ENCODE measurements around the gene IRS2.
"Not testable (repeated sequence)": the region's sequence is repeated elsewhere in the genome, so short reads cannot be mapped to it uniquely, and the experiment has no call there.

The IRS2 gene

DNA sequence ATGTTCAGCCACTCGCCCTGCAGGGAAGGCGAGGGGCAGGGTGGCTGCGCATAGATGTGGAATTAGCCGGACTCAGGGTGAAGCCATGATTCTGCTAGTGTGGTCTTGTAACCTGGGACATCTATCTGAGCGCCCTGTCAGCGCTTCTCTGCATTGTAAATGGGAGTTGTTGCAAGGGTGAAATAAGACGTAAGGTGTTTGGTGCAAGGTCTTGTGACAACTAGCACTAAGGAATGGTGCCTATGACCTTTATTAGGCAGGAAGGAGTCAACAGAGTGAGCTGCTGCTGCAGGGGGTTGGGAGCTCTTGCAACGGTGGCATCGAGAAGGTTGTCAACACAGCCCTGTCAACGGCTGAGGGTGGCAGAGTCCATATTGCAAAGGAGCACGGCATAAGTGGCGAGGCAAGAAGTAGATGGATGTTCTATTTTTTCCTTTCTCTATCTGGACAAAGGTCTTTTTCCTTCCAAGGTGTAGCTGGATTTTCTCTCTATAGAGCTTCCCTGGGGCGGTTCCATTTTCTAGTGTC is 49.3 kb downstream of the IRS2 start:
- H3K27me3 ChIP-seq (replicated peaks) = no peaks in the 10 kb centered on the region
- TF ChIP-seq, protein P1, sequence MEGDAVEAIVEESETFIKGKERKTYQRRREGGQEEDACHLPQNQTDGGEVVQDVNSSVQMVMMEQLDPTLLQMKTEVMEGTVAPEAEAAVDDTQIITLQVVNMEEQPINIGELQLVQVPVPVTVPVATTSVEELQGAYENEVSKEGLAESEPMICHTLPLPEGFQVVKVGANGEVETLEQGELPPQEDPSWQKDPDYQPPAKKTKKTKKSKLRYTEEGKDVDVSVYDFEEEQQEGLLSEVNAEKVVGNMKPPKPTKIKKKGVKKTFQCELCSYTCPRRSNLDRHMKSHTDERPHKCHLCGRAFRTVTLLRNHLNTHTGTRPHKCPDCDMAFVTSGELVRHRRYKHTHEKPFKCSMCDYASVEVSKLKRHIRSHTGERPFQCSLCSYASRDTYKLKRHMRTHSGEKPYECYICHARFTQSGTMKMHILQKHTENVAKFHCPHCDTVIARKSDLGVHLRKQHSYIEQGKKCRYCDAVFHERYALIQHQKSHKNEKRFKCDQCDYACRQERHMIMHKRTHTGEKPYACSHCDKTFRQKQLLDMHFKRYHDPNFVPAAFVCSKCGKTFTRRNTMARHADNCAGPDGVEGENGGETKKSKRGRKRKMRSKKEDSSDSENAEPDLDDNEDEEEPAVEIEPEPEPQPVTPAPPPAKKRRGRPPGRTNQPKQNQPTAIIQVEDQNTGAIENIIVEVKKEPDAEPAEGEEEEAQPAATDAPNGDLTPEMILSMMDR (IDR thresholded peaks at IDR 0.05; ENCODE audit: low read depth, low read length, missing control alignments) = no peak
- no peak for DNase-seq
- in situ Hi-C loops (cut with HindIII; ENCODE audit: low pct_ligation_motif_present, low sequenced_read_pairs) = no loop called here
- no peak overlapping the region for H3K27ac ChIP-seq
- H3K4me3 ChIP-seq (ENCODE audit: low read depth, low read length) = no peak overlapping the region
- H3K36me3 ChIP-seq (replicated peaks) = no peaks in the 10 kb centered on the region

DNA sequence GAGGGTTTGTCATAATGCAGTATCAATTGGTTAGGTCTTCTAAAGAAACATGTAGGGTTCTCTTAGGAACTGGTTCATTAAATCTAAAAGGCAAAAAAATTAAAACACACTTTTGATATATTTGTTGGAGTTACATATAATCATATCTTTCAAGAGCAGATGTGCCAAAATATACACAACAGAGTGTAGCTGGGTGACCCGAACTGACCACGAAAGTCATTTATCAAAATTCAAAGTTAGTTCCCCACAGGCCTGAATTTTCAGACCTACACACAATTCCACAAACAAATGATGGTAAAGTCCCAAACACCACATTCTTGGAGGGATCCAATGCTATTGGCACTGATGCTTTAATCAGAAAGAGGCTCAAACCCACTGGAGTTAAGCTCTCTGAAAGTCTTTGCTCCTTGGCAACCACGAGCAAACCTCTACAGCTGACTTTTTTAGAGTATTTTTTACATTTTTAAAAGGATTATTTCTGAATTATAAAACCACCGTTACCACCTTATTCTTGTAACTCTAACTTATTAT is 50.9 kb downstream of the IRS2 start:
- in situ Hi-C loops (cut with HindIII; ENCODE audit: low pct_ligation_motif_present, low sequenced_read_pairs) = no loop called here
- TF ChIP-seq, protein P1 (IDR thresholded peaks at IDR 0.05; ENCODE audit: low read depth, low read length, missing control alignments) = no peak
- H3K27me3 ChIP-seq (replicated peaks) = no peaks in the 10 kb centered on the region
- DNase-seq = no peak
- H3K36me3 ChIP-seq (replicated peaks) = no peaks in the 10 kb centered on the region
- H3K4me3 ChIP-seq (ENCODE audit: low read depth, low read length) = no peak overlapping the region
- H3K27ac ChIP-seq = no peak overlapping the region

DNA sequence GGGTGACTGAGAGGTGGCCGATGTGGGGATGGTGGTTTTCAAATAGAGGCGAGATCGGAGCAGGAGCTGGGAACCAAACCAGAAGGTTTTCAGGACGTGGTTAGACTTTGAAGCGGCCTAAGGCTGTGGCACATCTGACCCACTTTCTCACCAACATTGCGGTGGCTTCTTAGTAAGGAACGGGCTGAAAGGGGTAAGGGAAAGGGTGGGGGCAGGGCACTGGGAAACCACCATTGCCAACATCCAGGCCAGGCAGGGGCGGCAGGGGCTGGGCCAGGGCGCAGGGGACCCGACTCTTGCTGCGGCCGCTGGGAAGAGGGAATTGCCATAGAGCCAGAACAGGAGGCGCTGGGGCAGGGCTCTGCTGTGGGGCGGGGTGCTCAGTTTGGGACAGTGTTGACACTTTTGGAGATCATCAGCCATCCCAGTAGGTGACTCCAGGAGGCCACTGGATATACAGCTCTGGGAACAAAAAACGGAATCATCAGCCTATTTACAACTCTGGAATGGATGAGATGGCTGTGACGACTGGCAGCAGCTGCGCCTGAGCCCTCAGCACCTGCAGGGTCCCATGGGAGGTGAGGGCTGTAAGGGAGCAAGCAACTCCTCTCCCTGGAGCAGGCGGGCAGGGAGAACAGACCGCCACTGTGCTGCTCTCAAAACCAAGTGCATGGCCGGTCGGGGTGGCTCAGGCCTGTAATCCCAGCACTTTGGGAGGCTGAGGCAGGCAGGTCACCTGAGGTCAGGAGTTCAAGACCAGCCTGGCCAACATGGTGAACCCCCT is 52.2 kb downstream of the IRS2 start:
- Histone ChIP-seq H3K27ac (no peak overlapping the region), H3K36me3 (replicated peaks) (no peaks in the 10 kb centered on the region), H3K4me3 (ENCODE audit: low read depth, low read length) (no peak overlapping the region), H3K27me3 (replicated peaks) (no peaks in the 10 kb centered on the region)
- DNase-seq = no peak
- in situ Hi-C loops (cut with HindIII; ENCODE audit: low pct_ligation_motif_present, low sequenced_read_pairs) = no loop called here
- TF ChIP-seq, protein P1 (IDR thresholded peaks at IDR 0.05; ENCODE audit: low read depth, low read length, missing control alignments) = no peak

DNA sequence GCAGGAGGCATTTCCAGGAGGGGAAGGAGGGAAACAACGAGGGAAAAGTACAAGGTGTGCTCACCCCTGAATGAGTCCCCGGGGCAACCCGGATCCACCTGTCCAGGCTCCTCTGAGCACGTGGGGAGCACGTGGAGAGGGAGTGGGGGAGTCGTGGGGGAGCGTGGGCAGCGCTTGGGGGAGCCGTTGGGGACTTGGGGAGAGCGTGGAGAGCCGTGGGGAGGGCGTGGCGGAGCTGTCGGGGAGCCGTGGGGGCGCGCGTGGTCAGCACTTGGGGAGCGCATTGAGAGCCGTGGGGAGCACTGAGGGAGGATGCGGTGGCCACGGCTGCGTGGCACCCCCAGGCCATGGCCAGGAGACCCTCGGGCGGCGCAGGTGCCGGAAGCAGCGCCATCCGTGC is 52.8 kb downstream of the IRS2 start:
- Histone ChIP-seq H3K27ac (no peak overlapping the region), H3K36me3 (replicated peaks) (no peaks in the 10 kb centered on the region), H3K4me3 (ENCODE audit: low read depth, low read length) (no peak overlapping the region), H3K27me3 (replicated peaks) (no peaks in the 10 kb centered on the region)
- no peak for DNase-seq
- in situ Hi-C loops (cut with HindIII; ENCODE audit: low pct_ligation_motif_present, low sequenced_read_pairs) = no loop called here
- TF ChIP-seq, protein P1 (IDR thresholded peaks at IDR 0.05; ENCODE audit: low read depth, low read length, missing control alignments) = no peak

DNA sequence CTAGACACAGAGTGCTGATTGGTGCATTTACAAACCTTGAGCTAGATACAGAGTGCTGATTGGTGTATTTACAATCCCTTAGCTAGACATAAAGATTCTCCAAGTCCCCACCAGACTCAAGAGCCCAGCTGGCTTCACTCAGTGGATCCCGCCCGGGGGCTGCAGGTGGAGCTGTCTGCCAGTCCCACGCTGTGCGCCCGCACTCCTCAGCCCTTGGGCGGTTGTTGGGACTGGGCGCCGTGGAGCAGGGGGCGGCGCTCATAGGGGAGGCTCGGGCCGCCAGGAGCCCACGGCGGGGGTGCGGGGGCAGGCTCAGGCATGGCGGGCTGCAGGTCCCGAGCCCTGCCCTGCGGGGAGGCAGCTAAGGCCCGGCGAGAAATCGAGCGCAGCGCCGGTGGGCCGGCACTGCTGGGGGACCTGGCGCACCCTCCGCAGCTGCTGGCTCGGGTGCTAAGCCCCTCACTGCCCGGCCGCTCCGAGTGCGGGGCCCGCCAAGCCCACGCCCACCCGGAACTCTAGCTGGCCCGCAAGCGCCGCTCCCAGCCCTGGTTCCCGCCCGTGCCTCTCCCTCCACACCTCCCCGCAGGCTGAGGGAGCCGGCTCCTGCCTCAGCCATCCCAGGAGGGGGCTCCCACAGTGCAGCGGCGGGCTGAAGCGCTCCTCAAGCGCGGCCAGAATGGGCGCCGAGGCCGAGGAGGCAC is 53.8 kb downstream of the IRS2 start:
- DNase-seq; H3K27me3 ChIP-seq (replicated peaks); in situ Hi-C loops (cut with HindIII; ENCODE audit: low pct_ligation_motif_present, low sequenced_read_pairs); H3K27ac ChIP-seq; H3K4me3 ChIP-seq (ENCODE audit: low read depth, low read length); H3K36me3 ChIP-seq (replicated peaks): not testable (repeated sequence)

DNA sequence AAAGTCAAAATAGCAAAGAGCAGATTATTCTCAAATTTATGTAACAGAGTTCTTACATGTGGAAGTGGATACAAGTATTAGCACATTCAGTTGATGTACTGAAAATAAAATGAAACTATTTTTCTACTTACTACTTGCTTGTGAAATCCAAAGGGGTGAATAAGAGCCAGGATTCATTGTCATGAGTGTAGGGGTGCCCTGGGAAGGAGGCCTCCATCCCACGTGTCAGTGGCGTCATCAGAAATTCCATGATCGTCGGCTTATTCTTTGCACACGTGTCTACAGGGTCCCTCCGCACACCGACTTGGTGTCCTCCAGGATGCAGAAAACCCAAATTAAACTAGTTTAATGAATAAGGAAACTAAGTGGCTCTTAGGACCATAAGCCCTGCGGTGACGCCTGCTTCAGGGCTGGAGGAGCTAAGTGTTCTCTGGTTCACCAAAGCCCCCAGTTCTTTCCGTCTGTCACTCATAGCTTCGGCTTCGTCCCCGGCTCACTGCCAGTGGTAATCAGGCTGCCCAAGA is 55.5 kb downstream of the IRS2 start:
- Histone ChIP-seq H3K27ac (no peak overlapping the region), H3K27me3 (replicated peaks) (no peaks in the 10 kb centered on the region), H3K4me3 (ENCODE audit: low read depth, low read length) (no peak overlapping the region), H3K36me3 (replicated peaks) (no peaks in the 10 kb centered on the region)
- in situ Hi-C loops (cut with HindIII; ENCODE audit: low pct_ligation_motif_present, low sequenced_read_pairs) = no loop called here
- no peak for DNase-seq
- TF ChIP-seq, protein P1 (IDR thresholded peaks at IDR 0.05; ENCODE audit: low read depth, low read length, missing control alignments) = no peak

Measured in brain microvascular endothelial cell (primary cell).